IMR-90 (cell line): ENCODE results near the gene MYO1A.

Source experiments
- BHLHE40 ChIP-seq: fragments of 150-350 bp; IDR thresholded peaks from 2 replicates; pipeline ENCODE4 v1.6.1; 2016; ENCODE audit warnings: mild to moderate bottlenecking, low read depth, low read length
- CEBPB ChIP-seq: IDR thresholded peaks from 2 replicates; pipeline ENCODE4 v1.6.1; 2012; ENCODE audit warnings: low read depth, low read length, improper control_type of control experiment
- CHD1 ChIP-seq: IDR thresholded peaks from 2 replicates; pipeline ENCODE4 v1.6.1; 2012; ENCODE audit warnings: low read depth, low read length, improper control_type of control experiment
- CTCF ChIP-seq: conservative IDR thresholded peaks from 2 replicates; pipeline ENCODE4 v1.5.1; 2012; ENCODE audit warnings: mild to moderate bottlenecking, low read depth, low read length, improper control_type of control experiment
- ELK1 ChIP-seq: fragments of 150-350 bp; IDR thresholded peaks from 2 replicates; pipeline ENCODE4 v1.6.1; 2016; ENCODE audit warnings: low read depth, mild to moderate bottlenecking, low read length, moderate library complexity, borderline replicate concordance
- FOS ChIP-seq: fragments of 150-350 bp; IDR thresholded peaks from 2 replicates; pipeline ENCODE4 v1.6.1; 2016; ENCODE audit warnings: low read depth, low read length
- MXI1 ChIP-seq: IDR thresholded peaks from 2 replicates; pipeline ENCODE4 v1.6.1; 2012; ENCODE audit warnings: low read depth, mild to moderate bottlenecking, low read length, moderate library complexity, borderline replicate concordance
- NFE2L2 ChIP-seq: fragments of 150-350 bp; IDR thresholded peaks from 2 replicates; pipeline ENCODE4 v1.6.1; 2016; ENCODE audit warnings: low read depth, mild to moderate bottlenecking, low read length
- POLR2A ChIP-seq: IDR thresholded peaks from 2 replicates; pipeline ENCODE4 v1.6.1; 2012; ENCODE audit warnings: mild to moderate bottlenecking, low read depth, low read length
- RAD21 ChIP-seq: IDR thresholded peaks from 2 replicates; pipeline ENCODE4 v1.6.1; 2012; ENCODE audit warnings: low read length, improper control_type of control experiment
- RCOR1 ChIP-seq: IDR thresholded peaks from 2 replicates; pipeline ENCODE4 v1.6.1; 2012; ENCODE audit warnings: mild to moderate bottlenecking, low read length, improper control_type of control experiment; ENCODE audit not compliant: insufficient replicate concordance
- RFX5 ChIP-seq: IDR thresholded peaks from 2 replicates; pipeline ENCODE4 v1.8.0; 2012; ENCODE audit warnings: low read depth, mild to moderate bottlenecking, low read length, moderate library complexity
- SMC3 ChIP-seq: fragments of 150-350 bp; IDR thresholded peaks from 2 replicates; pipeline ENCODE4 v1.6.1; 2016; ENCODE audit warnings: low read depth, mild to moderate bottlenecking, antibody characterized with exemption, low read length, moderate library complexity
- USF2 ChIP-seq: fragments of 150-350 bp; IDR thresholded peaks from 2 replicates; pipeline ENCODE4 v1.6.1; 2017; ENCODE audit warnings: mild to moderate bottlenecking, antibody characterized with exemption, low read length, low read depth

- TF ChIP-seq POLR2A (no peak), CTCF (no peak), ELK1 (no peak), RCOR1 (no peak), RFX5 (no peak), USF2 (no peak), BHLHE40 (no peak), FOS (no peak), RAD21 (no peak), CHD1 (no peak), CEBPB (no peak), SMC3 (no peak), NFE2L2 (no peak), MXI1 (no peak)
Observed at GRCh38 chr12:57018906-57019305, 31.0 kb downstream of the MYO1A start.
